ENCODE results near the gene ABCG1. TPM values are rescaled to one million over a fixed set of nuclear protein-coding genes. Genes with fewer than 3 reads are reported as not detected.
A peak's percentile ranks its signal among the peaks of the same experiment; 100 is the strongest.

ABCG1 gene
- total RNA-seq, 1 donor from 2014 or later = 138 TPM

- Histone ChIP-seq H3K36me3 (ENCODE audit: control insufficient read depth, insufficient read depth, low read length) (no peaks in the 10 kb centered on the region), H3K27me3 (ENCODE audit: control insufficient read depth, insufficient read depth, low read length) (no peaks in the 10 kb centered on the region), H3K4me3 (ENCODE audit: low read depth, low read length) (no peak overlapping the region)
- no peak for FAIRE-seq
- DNase-seq (ENCODE audit: low read depth) = peak; percentile 81
- TF ChIP-seq CTCF (IDR thresholded peaks at IDR 0.05; ENCODE audit: insufficient read depth, low read length, severe bottlenecking) = peak; percentile 88
Observed at GRCh38 chr21:42337830-42338728, 119.1 kb downstream of the ABCG1 start.

DNA sequence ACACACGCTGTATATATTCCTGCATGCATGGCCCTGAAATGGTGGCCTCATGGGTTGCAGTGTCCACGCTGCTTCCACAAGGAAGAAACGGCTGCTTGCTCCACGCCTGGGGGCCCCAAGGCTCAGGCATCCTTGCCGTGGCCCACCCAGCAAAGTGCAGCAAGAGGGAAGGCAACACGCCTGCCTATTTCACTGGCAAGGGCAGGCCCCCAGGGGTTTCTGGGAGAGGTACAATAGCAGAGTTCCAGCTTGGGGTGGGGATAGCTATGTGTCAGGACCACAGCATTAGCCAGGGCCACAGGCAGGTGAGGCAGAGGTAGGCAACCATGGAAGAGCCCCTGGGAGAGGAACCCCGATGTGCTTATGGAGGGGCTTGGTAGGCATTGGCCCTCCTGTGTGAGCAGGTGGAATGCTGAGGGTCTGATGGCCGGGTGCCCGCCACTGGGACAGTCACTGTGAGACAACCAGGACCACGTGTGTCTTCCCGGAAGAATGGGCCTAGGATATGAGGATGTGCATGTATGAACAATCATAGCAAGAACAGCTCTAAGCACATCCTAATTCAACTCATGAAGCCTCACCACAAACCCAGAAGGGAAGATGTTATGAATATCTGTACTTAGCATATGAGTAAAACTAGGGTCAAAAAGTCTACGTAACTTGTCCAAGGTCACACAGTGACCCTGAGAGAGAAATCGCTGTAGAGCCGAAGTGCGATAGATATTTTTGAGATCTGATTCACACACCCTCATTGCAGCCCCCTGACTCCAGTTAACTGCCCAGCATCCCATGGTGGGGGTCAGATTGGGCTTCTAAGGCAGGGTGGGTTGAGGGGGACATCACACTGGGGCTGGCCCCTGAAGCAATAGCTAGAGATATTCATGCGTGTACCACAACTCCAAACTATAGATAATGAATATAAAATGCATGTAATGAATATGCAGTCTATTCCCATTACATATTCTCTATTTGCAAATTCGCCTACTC, 120.1 kb downstream of the ABCG1 start:
- Histone ChIP-seq H3K4me3 (ENCODE audit: low read depth, low read length) (no peak overlapping the region), H3K27me3 (ENCODE audit: control insufficient read depth, insufficient read depth, low read length) (no peaks in the 10 kb centered on the region), H3K36me3 (ENCODE audit: control insufficient read depth, insufficient read depth, low read length) (no peaks in the 10 kb centered on the region)
- FAIRE-seq = no peak
- TF ChIP-seq CTCF (IDR thresholded peaks at IDR 0.05; ENCODE audit: insufficient read depth, low read length, severe bottlenecking) = no peak
- DNase-seq (ENCODE audit: low read depth) = no peak

DNA sequence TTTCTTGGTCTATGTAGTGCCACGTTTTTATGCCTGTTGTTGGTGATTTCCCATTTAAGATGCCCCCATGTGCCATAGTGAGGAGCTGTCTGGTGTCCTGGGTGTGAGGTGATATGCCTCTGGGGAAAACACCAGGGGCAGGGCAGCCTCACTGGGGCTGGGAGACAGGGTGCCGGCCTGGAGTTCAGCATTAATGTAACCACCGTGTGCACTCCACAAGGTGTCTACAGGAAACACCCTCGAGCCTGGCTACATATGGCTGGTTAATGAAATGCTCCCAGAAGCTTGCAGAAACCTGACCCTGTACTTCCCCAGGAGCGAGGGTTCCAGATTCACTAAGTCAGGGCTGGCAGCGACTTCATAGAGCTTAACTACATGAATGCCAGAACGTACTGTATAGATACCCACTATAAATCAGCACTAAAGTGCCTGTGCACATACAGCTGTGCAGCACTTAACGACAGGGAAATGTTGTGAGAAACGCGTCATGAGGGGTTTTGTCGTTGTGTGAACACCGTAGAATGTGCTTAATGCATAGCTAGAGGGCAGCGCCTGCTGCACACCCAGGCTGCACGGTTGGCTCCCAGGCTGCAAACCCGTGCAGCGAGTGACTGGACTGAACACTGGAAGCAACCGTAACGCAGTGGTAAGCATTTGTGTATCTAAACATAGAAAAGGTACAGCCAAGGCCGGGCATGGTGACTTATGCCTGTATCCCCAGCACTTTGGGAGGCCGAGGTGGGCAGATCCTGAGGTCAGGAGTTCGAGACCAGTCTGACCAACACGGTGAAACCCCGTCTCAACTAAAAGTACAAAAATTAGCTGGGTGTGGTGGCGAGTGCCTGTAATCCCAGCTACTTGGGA, 121.5 kb downstream of the ABCG1 start:
- H3K4me3 ChIP-seq (ENCODE audit: low read depth, low read length) = no peak overlapping the region
- no peaks in the 10 kb centered on the region for H3K27me3 ChIP-seq (ENCODE audit: control insufficient read depth, insufficient read depth, low read length)
- H3K36me3 ChIP-seq (ENCODE audit: control insufficient read depth, insufficient read depth, low read length) = no peaks in the 10 kb centered on the region
- no peak for TF ChIP-seq CTCF (IDR thresholded peaks at IDR 0.05; ENCODE audit: insufficient read depth, low read length, severe bottlenecking)
- DNase-seq (ENCODE audit: low read depth) (no peak), FAIRE-seq (no peak)

- Histone ChIP-seq H3K4me3 (ENCODE audit: low read depth, low read length) (no peak overlapping the region), H3K27me3 (ENCODE audit: control insufficient read depth, insufficient read depth, low read length) (no peaks in the 10 kb centered on the region), H3K36me3 (ENCODE audit: control insufficient read depth, insufficient read depth, low read length) (no peaks in the 10 kb centered on the region)
- FAIRE-seq (no peak), DNase-seq (ENCODE audit: low read depth) (no peak)
- no peak for TF ChIP-seq CTCF (IDR thresholded peaks at IDR 0.05; ENCODE audit: insufficient read depth, low read length, severe bottlenecking)
Observed at GRCh38 chr21:42341776-42342542, 123.0 kb downstream of the ABCG1 start.

DNA sequence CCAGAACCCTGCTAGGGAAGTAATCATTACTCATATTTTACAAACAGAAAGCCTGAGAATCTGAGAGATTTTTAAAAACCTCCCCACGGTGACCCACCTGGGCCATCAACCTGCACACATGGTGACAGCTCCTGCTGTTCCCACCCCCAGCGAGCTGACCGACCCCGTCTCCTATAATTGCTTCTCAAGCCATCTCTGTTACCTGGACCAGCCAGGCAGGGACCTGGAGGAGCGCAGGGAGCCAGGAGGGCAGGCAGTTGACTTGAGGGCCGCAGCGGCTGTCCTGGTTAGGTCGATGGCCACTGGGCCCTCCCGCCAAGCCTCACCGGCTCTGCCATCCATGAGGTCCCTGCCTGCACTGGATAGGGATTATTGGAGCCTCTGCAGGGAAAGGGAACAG, 124.2 kb downstream of the ABCG1 start:
- no peaks in the 10 kb centered on the region for H3K27me3 ChIP-seq (ENCODE audit: control insufficient read depth, insufficient read depth, low read length)

More for the DNA sequence above, 124.2 kb downstream of the ABCG1 start:
- no peak overlapping the region for H3K4me3 ChIP-seq (ENCODE audit: low read depth, low read length)
- FAIRE-seq (no peak), DNase-seq (ENCODE audit: low read depth) (no peak)
- no peaks in the 10 kb centered on the region for H3K36me3 ChIP-seq (ENCODE audit: control insufficient read depth, insufficient read depth, low read length)
- no peak for TF ChIP-seq CTCF (IDR thresholded peaks at IDR 0.05; ENCODE audit: insufficient read depth, low read length, severe bottlenecking)
